Retina (tissue), 1 donor: ENCODE results near the gene A4GALT.
"Not testable (repeated sequence)": the region's sequence is repeated elsewhere in the genome, so short reads cannot be mapped to it uniquely, and the experiment has no call there.

Experiments
- DNase-seq: peaks from one replicate; pipeline ENCODE4 v3.0.0-alpha.2; 2016

The A4GALT gene

DNA sequence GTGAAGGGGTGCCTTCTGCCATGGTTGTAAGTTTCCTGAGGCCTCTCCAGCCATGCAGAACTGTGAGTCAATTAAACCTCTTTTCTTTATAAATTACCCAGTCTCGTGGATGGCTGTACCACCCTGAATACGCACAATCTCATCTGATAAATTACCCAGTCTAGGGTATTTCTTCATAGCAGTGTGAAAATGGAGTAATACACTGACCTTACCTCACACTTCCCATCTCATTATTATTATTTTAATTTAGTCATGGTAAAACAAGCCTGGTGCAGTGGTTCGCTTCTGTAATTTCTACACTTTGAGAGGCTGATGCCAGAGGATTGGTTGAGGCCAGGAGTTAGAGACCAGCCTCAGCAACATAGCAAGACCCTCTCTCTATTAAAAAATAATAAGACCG, 41.0 kb downstream of the A4GALT start:
- no peak for DNase-seq

DNA sequence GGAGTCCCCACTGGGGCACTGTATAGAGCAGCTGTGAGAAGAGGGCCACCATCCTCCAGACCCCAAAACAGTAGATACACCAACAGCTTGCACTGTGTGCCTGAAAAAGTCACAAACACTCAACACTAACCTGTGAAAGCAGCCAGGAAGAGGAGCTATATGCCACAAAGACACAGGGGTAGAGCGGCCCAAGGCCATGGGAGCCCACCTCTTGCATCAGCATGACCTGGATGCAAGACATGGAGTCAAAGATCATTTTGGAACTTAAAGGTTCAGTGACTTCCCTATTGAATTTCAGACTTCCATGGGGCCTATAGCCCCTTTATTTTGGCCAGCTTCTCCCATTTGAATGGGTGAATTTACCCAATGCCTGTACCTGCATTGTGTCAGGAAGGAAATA, 41.8 kb downstream of the A4GALT start:
- no peak for DNase-seq

DNA sequence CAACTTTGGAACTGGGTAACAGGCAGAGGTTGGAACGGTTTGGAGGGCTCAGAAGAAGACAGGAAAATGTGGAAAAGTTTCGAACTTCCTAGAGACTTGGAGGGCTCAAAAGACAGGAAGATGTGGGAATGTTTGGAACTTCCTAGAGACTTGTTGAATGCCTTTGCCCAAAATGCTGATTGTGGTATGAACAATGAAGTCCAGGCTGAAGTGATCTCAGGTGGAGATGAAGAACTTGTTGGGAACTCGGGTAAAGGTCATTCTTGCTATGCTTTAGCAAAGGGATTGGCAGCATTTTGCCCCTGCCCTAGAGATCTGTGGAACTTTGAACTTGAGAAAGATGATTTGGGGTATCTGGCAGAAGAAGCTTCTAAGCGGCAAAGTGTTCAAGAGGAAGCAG, 42.7 kb downstream of the A4GALT start:
- not testable (repeated sequence) for DNase-seq

DNA sequence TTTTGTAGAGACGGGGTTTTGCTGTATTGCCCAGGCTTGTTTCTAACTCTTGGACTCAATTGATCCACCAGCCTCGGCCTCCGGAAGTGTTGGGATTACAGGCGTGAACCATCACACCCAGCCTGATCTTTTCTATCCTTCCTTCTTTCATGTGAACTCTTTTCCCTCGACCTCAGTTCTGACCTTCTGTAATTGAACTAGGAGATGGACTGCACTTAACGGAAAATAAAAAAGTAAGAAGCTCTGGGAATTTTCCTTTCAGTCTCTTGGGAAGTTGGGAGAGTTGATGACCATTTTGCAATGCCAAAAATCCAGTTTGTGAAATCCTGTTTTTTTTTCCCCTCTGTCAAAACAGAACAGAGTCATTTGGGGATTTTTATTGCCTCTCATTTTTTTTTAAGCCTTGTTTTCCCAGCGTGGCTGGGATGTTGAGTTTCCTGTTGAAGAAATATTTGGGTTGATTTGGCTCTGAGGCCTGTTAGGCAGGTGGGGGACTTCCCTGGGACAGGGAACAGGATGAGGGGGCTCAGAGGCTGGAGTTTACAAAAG, 44.5 kb downstream of the A4GALT start:
- no peak for DNase-seq

DNA sequence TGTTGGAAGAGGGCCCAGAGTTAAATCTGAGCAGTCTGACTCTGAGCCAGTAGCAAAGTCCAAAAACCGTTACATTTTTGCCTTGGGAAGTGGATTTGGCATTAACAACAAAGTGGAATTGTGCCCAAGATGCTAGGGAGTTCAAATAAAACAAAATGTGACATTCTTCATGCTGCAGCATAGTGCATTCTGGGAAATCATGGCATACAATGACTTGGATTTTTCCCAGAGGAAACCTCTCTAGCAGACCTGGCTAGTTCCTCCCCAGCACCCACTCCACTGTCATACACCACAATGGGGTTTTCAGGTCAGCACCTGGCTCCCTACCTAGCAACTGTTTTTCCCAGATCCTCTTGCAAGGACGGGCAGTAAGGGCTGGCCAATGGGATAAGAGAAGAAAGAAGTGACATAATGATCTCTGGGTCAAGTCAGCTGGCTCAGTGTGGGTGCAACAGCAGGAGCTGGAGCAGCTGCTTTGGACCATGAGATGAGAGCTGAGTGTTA, 46.7 kb downstream of the A4GALT start:
- DNase-seq, result no peak

DNA sequence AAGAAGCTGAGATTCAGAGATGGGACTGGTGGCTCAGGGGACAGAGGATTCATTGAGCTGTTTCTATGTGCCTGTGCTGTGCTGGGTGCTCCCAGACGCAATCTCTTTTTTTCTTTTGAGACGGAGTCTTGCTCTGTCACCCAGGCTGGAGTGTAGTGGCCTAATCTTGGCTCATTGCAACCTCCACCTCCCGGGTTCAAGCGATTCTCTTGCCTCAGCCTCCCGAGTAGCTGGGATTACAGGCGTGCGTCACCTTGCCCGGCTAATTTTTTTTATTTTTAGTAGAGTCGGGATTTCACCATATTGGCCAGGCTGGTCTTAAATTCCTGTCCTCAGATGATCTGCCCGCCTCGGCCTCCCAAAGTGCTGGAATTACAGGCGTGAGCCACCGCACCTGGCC, 47.6 kb downstream of the A4GALT start:
- DNase-seq, result not testable (repeated sequence)

DNA sequence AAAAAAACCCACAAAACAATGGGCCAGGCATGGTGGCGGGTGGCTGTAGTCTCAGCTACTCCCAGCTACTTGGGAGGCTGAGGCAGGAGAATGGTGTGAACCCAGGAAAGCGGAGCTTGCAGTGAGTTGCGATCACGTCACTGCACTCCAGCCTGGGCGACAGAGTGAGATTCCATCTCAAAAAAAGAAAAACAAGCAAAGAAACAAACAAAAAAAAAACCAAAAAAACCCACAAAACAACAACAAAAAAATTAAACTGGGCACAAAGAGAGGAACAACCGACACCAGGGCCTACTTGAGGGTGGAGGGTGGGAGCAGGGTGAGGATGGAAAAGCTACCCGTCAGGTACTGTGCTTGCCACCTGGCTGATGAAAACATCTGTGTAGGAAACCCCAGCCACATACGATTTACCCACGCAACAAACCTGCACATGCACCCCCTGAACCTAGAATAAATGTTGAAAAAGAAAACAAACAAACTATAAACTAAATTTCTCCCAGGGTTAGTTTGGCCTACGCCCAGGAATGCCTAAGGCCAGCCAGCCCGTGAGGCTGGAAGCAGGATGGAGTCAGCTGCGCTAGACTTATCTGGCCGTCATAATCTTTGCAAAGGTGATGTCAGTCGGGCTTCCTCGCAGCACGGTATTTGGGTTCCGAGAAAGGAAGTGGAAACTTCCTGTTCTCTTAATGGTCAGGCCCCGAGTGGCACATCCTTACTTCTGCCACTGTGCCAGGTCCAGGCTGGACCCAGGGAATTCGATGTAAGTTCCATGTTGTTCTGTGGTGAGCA, 49.6 kb downstream of the A4GALT start:
- no peak for DNase-seq

DNA sequence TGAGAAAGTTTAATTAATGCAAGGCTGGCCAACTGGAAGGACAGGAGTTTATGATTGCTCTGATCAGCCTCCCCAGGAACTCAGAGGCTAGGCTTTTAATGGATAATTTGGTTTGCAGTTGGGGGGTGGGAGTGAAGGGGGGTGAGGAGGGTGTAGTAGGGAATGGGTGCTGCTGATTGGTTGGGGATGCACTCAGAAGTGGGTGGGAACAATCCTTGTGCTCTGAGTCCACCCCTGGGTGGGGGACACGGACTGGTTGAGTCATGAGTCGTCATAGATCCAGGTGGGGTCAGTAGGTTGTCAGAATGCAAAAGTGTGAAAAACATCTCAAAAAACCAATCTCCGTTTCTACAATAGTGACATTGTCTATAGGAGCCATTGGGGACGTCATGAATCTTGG, 50.6 kb downstream of the A4GALT start:
- no peak for DNase-seq

DNA sequence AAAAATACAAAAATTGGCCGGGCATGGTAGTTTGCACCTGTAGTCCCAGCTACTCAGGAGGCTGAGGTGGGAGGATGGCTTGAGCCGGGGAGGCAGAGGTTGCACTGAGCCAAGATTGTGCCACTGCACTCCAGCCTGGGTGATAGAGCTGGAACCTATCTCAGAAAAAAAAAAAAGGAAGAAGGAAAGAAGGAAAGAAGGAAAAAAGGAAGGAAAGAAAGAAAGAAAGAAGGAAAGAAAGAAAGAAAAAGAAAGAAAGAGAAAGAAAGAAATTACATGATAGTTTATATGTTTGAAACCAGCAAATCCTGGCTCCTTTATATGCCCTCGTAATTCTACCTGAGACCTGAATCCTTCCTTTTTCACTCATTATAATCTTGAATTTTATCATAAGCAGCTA, 54.3 kb downstream of the A4GALT start:
- not testable (repeated sequence) for DNase-seq

DNA sequence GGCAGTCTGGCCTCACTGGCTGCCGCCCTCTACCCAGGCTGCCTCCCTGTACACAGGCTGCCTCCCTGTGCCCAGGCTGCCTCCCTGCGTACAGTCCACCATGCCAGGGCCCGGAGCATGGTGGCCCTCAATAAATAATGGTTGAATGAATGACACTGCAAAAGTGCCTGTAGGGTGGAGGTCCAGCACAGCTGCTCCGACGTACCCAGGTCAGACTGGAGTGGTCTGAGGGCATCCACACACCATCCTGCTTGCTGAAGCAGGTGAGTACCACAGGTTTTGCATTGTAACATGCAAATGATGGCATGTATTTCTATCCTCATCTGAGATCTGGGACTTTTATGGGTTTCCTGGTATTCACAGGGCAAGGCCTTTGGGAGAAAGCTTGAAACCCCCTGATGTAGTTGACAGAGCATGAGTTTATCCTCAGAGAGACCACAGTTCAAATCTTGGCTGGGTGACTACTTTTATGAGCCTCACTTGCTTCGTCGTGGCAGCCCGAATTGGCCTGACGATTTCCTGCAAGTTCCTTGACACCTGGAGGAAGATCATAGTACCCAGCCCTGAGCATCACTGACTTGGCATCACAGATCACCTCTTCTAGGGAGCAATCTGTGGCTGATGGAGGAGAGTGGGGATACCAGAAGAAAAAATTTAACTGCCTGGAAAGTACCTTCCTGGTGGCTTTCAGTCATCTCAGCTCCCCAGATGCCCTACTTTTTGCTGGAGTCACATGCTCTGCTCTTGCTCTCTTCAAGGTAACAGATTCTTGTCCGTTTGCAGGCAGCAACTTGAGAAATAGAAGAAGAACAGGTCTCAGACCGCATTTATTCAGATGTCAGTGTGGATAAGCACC, 55.5 kb downstream of the A4GALT start:
- no peak for DNase-seq

DNA sequence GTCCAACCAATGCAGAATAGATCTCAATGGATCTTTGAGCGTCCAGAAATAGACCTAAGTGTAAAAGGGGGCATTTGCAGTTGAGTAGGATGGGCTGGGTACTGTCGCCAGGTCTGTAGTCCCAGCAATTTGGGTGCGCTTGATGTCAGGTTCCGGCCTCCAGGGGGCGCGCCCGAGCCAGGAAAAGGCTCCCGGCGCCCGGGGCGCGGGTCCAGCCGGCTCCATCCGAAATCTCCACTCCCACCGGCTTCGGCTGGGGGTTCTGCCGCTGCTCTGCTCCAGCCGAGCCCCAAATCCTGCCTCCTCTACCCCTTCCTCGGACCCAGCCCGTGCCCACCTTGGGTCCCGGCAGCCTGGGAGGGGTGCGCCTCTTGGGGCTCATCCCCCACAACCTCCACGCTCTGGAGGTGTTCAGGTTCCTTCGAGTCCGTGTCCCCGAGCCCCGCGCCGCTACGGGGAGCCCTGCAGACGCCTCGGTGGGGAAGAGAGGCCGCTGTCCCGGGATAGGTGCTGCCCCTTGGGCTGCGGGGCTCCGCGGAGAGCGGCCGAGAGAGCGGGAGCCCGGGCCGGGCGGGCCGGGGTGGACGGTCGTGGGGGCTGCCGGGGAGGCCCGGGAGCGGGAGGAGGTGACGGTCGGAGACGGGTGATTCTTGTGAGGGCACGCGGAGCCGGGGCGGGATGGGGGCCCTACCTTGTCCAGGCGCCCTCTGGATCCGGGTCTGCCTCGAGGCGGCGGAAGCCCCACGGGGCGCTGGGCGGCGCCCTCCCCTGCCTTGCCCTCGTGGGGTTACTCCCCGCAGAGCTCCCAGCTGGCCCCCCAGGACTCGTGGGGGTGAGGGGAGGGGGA, 58.5 kb downstream of the A4GALT start:
- peak; percentile 95 for DNase-seq

DNA sequence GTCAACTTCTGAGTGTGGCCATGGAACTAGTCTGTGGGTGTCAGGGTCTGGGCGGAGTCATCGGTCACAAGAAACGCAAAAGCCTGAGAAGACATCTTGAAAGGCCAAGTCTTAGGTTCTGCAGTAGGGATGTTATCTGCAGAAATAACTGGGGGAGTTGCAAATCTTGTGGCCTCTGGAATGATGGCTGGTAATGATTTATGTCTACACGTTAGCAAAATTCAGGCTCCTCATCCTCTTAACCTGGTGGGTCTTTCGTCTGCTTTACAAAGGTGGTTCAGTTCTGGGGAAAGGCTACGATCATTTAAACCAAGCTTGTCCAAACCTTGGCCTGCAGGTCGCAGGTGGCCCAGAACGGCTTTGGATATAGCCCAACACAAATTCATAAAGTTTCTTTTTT, 64.1 kb downstream of the A4GALT start:
- DNase-seq, result no peak

DNA sequence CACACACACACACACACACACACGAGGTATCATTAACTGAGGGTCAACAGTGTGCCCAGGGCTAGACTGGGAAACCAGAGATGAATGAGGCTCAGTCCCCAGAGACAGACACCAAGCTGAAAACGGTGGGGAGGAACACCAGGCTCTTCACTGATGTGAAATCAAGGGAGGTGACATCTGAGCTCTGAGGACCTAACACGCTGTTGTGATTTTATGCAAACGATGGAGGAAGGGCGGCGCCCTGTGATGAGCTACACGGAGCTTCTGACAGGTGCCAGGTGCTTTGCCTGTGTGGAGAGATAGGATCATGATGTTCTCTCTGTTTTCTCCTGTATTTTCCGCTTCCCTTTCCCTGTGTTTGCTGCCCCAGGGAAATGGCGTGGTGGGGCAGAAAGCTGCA, 65.0 kb downstream of the A4GALT start:
- peak; percentile 36 for DNase-seq

DNA sequence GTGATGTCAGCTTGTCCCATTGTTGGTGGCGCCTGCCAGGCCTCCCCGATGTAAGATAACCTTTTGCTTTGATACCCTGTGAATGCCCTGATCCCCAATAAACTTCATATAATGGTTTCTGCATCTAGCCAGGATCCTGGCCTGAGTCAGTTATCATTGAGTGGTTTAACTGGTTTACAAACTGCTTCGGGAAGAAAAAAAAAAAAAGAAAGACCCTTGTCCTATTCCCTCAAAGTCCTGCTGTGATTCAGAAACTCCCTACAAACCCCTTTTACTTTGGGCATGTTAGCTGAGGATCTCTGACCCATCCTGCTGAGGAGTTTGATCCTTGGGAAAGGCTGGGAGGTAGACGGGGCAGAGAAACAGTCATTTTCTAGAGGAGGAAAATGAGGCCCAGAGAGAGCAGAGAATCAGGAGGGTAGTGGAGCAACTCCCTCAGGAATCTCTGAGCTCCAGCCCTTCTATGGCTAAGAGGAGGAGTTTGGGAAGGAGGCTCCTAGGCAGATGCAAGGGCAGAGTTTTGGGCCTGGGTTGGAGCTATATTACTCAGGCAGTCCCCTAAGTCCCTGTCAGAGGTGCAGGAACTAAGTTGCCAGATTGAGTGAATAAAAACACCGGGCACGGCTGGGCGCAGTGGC, 66.1 kb downstream of the A4GALT start:
- no peak for DNase-seq

DNA sequence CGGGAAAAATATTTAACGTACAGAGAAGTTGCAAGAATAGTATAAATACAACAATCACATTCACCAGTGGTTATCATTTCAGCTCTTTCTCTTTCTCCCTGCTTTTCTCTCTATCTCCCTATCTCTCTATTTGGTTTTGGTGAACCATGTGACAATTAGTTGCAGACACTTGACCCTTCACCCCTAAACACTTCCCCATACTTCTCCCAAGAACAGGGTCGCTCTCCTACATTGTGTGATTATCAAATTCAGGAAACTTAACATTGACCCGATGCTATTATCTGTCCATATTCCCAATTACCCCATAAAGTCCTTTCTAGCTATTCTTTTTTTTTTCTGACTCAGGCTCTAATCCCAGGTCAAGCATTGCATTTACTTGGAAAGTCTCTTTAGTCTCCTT, 66.7 kb downstream of the A4GALT start:
- no peak for DNase-seq

DNA sequence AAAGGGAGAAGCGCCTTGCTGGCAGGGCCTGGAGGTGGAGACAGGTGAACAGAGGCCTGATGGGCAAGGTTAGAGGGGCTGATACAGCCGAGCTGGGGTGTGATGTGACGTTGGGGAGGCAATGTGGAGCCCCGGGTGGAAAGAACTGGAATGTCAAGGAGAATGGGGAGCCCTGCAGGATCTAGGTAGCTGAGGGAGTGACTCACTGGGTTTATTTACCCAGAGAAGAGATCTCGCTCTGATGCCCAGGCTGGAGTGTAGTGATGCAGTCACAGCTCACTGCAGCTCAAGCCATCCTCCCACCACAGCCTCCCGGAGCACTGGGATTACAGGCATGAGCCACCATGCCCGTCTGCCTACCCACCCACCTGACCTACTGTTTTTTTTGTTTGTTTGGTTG, 69.5 kb downstream of the A4GALT start:
- no peak for DNase-seq

DNA sequence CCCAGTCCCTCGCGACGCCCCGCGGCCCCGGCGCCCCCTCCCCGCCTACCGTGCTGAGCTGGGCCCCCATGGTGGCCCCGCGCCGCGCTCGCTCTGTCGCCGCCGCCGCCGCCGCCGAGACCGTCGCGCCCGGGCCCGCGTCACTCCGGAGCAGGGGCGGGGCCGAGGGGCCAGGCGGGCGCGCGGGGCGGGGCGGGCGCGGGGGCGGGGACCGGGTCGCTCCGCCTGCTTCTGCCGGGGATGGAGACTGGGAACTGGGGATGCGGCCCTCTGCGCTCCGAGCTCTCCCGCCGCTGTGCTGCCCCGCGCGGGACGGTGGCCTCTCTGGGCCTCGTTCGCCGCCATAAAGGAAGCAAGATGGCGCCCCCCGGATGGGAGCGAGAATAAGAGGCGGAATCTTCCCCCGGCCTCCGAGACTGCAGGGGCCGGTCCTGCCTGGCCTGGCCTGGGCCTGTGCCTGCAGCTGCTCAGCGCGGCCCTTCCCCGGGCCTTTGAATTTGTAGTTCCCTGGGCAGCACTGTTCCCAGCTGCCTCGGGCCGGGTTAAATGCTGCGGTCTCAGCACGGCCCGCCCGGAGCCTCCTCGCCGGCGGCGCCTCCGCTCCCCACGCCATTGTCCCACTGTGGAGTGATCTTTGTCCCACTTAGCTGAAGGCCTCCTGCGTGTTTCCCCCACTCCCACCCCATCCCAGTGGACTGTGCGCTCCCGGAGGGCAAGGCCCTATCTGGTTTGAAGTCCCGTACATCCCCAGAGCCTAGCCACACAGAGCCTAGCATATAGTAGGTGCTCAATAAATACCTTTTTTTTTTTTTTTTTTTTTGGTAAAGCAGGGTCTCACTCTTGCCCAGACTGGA, 71.2 kb downstream of the A4GALT start, which contains the start of gene CYB5R3:
Gene CYB5R3 (minus strand): TSS at position 147 of the 854 bp plus-strand sequence. CDS start 77 bp downstream, at position 70.
- DNase-seq, result peak; percentile 90

DNA sequence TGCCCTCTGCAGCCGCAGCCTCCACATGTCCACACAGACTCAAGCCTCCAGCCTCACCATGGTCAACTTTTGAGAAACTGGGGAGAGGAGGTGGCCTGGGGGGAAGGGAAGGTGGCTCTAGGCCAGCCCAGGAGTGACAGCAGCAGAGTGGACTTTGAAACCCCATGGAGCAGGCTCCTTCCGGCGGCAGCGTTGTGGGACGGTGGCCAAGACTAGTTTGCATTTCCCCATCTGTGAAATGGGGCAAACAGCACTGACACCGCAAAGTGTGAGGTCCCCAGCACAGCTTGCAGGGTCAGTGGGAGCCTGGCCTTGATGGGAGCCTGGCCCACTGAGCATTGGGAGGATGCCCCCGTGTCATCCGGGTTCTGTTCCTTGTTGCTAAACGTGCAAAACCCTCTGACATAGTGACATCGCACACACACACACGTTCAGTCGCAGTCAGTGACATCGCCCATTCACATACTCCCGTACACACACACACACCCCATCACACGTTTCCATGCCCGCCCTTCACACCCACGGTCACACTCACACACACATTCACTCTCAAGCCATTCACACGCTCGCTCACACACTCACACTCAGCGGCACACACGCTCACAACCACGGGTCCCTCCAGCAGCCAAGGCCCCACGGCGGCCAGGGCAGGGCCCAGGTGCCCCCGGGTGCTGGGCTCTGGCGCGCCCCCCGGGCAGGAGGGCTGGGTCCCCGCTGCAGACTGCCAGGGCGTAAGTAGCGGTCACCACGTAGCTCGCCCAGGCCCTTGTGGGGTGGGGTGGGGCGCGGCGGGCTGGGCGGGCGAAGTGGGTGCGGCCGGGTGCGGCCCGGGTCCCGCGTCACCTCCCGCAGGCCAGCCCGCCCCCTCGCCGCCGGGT, 72.1 kb downstream of the A4GALT start:
- DNase-seq, result peak; percentile 57

DNA sequence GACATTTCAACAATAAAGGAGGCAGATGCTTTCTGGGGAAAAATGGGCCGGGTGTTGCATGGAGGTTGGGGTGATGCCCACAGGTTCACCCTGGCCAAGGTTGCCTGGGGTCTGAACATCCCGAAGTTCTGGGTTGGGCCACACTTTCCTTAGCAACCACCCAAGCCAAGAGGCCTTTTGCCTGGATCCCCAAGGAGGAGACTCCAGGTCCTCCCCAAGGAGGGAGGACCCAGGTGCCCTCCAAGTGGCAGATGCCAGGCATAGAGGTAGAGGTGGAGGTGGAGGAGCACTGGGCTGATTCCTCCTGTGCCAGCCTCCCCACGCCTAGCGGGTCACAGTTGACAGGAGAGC, 72.7 kb downstream of the A4GALT start:
- DNase-seq, result no peak
